A204.1 (cell line): Measurements from ENCODE around the gene HACD3.

ENCODE experiments used
- FAIRE-seq: peaks from 2 replicates; lab custom pipeline; 2012; peaks lifted over from hg19 to GRCh38; lab: Jason Lieb, UNC

The HACD3 gene, protein sequence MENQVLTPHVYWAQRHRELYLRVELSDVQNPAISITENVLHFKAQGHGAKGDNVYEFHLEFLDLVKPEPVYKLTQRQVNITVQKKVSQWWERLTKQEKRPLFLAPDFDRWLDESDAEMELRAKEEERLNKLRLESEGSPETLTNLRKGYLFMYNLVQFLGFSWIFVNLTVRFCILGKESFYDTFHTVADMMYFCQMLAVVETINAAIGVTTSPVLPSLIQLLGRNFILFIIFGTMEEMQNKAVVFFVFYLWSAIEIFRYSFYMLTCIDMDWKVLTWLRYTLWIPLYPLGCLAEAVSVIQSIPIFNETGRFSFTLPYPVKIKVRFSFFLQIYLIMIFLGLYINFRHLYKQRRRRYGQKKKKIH

DNA sequence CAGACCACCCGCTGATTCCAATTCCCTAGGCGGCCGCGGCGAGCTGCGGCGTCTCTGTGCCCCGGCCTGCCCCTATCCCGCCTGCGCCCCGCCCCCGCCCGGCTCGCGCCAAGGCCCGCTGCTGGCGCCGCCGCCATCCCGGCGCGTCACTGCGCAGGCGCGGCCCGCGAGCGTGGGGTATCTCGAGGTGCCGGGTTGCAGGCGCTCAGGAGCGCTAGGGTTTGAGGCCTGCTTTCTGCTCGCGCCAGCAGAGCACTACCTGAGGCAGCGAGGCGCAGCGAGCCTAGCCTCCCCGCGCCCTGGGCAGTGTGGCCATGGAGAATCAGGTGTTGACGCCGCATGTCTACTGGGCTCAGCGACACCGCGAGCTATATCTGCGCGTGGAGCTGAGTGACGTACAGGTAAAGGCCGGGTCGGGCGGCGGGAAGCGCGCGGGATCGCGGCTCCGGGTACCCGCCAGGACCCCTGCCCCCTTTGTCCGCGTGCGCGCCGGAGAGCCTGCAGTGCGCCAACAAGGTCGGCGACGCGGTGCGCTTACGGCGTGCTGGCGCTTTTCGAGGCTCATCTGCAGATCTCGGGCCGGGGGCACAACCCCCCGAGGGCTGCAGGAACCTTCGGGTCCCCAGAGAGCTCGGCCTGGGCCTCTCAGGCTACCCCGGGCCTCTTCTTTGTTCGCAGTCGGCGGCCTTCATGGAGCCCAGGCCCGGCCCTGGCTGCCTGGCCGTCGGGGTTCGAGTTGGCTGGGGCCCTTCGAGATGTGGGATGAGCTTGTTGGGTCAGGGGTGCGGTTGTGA lies at the start of gene HACD3:
TSS of gene HACD3 (plus strand) at position 146 of the 794 bp plus-strand sequence. CDS start at position 315, 169 bp downstream.
- no peak for FAIRE-seq

DNA sequence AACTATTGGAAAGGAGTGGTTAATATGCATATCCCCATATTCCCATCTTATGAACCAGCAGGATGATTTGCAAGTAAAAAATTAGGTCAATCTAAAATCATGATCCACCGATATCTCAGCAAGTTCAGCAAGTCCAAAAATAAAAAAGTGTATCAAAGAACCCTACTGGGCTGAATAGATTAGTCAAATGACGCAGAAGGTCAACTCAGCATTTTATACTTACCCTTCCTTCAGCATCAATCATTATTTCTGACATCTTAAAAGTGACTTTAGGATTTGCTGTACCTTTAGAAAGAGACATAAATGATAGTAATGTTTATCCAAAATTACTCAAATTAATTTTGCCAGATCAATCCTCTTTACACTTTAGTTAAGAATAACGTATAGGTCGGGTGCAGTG lies 45.4 kb upstream of the HACD3 start:
- no peak for FAIRE-seq

DNA sequence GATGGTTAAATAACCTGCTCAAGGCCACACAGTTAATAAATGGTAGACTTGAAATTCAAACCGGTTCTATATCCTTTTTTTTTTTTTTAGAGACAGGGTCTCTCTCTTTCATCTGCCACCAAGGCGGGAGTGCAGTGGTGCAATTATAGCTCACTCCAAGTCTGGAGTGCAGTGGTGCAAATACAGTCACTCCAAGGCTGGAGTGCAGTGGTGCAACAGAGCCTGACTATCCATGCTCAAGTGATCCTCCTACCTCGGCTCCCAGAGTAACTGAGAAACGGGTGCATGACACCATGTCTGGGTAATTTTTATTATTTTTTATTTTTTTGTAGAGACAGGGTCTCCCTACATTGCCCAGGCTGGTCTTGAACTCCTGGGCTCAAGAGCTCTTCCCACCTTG lies 36.2 kb upstream of the HACD3 start:
- FAIRE-seq: no peak

DNA sequence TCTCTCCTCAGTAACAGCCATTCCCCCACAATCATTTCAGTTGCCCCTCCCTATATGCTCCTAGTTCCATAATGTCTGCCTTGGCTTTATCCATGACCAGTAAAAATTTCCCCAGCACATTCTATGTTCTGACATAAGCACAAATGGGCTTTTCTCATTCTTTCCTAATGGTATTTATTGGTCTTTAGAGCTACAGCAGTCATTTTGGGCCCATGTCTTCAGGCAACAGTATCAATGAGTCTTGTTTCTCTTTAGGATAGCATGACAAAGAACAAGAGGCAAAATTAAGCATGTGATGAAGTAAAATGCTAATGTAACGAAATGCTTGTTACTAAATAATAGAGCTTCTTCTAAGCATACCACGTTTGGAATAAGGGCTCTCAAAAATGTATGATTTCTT lies 20.9 kb upstream of the HACD3 start:
- FAIRE-seq: no peak

DNA sequence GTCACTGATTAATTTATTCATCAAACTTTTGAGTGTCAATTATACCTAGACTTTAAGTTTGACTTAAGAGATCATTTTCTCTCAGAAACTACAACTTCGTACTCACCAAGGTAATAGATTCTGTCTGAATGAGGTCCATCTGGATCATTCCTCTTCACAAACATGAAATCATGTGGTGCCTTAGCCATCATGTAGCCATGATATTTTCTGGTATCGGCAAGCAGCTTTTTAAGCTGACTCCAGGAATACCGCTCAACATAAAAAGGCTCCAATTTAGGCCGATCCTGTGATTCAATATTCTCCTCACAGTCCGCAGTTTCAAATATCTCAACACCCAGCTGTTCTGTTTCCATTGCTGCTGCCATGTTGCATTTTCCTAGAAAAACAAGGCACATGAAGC lies 18.1 kb upstream of the HACD3 start:
- no peak for FAIRE-seq

DNA sequence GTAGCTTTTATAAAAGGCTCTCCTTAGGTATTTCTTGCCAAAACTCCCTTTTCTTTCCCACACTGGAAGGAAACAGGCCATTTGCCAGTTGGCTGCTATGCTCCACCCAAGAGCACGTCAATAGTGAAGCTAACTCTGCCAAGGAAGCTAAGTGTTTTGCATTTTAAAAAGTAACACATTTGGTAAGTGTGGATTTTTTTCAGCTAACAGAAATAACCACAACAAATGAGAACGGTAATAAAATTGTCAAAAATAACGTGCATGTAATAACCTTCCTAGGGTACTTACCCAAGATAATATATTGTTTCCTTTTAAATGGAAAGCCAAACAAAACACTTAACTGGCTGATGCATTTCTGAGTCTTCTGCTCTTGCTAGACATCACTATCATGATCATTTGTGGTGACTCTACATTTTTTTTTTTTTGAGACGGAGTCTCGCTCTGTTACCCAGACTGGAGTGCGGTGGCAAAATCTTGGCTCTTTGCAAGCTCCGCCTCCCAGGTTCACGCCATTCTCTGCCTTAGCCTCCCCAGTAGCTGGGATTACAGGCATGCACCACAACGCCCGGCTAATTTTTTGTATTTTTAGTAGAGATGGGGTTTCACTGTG lies 17.4 kb upstream of the HACD3 start:
- no peak for FAIRE-seq

DNA sequence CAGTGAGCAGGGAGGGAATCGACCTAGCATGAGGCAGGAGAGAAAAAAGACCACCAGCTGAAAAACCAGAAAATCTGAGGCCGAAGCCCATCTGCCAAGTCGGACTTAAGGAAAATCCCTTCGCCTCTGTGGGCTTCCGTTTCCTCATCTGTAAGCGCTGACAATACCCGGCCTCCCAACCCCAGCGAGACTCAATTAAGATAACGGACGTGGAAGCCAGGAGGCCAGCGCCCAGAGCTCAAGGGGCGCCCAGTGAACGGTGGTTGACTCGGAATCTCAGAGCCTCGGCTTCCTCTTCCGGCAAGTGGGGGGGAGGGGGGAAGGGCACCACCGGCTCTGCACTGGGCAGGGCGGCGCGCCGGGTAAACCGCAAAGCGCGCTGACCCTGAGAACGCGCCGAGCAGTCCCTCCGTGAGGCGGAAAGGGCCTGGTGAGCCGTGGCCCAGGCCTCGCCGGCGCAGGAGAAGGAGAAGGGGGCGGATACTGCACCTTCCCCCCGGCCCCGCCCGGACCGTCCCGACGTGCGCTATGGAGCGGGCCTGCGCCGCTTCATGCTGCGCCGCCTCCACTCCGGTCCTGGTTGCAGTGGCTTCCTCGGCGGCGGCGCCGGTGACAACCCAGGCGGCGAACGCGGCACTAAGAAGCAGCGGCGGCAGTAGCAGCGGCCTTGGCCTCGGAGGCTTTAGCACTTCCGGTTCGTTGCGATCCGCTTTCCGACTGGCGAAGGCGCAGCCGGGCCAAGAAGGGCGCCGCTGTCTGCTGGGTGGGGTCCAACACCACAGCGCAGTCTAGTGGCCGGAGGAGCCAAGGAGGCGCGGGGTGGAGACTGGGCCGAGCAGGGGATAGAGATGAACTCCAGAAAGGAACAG lies 13.0 kb upstream of the HACD3 start, which contains the start of gene DPP8:
TSS of gene DPP8 (minus strand) at position 693 of the 869 bp plus-strand sequence. CDS start 5,136 bp downstream, outside the sequence.
- FAIRE-seq: peak; percentile 32

DNA sequence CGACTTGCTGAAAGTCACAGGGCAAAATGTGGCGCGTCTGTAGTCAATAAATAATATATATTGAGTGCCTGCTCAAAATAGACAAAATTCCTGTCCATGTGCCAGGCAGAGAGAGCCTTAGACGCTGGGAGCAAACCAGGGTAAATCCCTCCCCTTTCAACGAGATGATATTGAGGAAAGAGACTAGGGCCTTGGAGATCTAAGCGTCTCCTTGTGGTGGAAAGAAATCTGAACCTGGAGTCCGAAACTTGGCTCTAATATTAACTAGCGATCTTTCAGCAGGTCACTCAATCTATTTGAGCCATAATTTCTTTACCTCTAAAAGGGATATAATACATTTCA lies 12.4 kb upstream of the HACD3 start:
- FAIRE-seq: no peak

DNA sequence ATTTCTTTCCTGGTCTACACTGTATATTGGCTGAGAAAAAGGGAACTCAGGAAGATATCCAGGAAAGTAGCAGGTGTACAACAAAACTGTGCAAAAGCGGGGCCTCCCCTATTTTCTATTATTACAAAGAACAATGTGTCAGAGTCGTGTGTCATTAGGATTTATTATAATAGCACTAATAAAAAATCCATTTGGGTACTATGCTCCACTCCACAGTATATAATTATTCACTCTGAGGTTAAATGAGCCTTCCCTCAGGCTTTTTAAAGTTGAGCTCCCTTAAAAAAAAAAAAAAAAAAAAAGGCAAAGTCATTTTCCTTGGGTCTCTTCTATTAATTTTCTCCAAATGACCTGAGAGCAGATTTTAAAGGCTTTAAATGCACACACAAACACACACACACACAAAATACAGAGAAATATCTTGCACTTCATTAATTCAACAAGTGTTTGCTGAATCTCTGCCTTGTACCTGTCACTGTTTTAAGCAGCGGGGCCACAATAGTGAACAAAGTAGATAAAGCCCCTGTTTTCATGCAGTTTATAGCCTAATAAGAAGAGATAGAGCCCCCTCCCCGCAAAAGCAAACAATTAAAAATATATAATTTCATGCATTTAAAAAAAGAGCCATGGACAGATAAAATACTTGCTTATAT lies 11.5 kb upstream of the HACD3 start:
- no peak for FAIRE-seq

DNA sequence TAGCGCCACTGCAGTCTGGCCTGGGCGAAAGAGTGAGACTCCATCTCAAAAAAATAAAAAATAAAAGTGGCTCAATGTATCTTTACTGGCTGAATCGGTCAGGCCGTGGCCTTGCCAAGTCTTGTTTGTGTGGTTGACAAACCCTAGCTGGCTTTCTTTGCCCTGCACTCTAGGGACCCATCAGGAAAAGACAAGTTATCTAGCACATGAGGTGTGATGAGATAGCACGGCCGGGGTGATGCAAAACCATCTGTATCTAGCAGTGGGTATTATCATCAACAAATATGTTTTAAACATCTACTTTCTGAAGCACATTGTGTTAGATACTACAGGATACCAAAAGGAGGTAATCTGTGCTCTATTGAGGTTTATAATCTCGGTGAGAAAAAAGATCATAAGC lies 8.9 kb upstream of the HACD3 start:
- FAIRE-seq: no peak

DNA sequence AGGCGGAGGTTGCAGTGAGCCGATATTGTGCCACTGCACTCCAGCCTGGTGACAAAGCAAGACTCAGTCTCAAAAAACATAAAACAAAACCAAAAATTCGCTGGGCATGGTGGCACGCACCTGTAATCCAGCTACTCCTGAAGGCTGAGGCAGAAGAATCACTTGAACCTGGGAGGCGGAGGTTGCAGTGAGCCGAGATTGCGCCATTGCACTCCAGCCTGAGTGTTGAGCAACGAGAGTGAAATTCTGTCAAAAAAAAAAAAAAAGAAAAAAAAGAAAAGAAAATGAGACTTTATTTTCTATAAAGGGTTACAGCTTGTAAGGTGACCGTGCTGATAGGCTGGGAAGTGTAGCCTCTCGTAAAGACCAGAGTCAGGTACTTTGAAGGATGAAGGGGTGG lies 6.0 kb upstream of the HACD3 start:
- no peak for FAIRE-seq

DNA sequence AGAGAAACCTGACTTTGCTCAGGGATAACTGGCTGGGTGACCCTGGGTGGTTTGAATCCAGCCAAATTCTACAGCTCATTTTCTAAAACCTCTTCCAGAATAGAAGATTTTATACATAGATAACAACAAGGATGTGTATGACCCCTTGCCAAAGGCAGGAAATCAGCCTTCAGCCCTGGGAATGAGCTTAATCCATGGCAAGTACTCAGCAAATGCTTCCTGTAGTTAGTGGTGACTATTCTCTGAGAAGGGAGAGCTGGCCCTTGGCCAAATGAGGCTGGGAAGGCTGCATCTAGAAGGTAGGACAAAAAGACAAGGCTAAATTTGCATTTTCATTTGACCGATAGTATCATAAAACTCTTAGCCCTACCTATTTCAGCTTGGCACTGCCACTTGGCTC lies 4.6 kb upstream of the HACD3 start:
- FAIRE-seq: no peak

DNA sequence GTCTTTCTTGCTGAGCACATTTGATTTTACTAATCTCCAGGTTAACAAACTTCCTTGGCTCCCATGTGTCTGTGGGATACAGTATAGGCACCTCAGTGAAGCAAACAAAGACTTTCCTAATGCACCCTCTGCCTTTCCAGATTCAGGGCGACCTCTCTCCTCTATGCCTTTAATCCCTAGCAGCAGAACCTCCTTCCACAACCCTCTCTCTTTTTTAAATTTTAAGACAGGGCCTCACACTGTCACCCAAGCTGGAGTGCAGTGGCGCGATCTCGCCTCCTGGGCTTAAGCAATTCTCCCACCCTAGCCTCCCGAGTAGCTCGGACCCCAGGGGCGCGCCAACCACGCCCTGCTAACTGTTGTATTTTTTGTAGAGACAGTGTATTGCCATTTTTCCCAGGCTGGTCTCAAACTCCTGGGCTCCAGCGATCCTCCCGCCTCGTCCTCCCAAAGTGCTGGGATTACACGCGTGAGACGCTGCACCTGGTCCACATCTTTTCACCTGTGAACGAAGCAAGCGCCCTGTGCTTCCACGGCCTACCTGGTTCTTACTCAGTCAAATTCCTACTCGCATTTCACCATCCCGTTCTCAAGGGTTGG lies 1.7 kb upstream of the HACD3 start:
- no peak for FAIRE-seq

DNA sequence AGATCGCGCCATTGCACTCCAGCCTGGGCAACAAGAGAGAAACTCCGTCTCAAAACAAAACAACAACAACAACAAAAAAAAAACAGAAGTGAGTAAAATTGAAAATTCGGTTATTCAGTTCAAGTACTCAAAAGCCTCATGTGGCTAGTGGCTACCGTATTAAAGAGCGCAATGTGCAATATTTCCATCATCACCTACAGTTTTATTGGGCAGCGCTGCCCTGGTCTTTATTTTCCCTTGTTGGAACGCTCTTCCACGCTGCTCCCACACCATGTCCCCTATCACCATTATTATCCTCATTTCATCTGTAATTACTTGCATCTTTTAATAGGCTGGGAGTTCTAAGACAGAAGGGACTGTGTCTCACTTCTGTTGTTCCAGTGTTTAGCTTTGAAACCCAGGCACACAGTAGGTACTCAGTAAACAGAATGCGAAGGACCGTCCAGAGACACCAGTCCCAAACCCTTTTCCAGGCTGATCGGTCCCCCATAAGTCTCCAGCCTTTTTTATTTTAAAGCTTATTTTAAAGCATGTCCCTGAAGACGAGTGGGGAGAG lies 423 bp upstream of the HACD3 start:
- FAIRE-seq: no peak

DNA sequence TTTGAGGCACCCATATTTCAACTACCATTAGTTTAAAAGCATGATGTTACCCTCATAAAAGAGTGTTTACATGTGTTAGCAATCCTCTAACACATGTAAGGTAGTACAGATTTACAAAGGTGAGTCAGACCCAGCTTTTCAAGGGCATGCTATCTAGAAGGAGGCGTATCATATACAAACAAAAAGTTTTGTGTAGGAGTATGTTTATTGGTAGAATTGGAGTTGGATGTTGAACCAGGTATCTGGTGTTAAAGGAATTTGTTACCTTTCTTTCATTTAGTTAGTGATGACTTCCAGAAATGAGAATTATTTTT lies 2.4 kb downstream of the HACD3 start:
- no peak for FAIRE-seq

DNA sequence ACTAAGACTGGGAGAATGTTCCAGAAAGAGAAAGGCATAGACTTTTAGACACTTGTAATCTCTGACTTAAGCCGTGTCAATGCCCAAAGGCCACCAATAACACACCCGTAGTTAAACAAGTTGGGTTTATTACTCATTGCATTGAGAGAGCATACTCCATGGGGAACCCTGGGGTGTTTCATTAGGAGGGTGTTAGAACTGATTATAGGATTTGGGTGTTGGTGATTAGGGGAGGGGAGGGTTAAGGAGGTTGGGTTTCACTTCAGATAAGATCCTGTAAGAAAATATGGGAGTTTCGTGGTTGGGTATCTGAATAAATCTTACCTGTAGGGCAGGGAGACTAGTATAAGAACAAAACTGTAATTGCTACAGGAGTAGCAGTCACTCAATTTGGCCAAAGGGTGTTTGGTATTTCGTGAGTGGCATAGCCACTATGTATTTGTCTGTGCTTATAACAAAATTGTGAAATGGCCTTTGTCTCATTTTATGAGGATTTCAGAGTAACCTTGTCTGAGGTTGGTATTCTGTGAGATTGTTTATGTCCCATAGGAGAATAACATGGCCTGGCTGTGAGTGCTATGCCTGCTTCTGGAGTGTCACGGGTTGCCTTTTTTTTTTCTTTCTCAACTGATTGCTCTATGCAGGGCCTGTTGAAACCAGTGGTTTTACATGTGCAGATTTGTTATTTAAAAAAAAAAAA lies 2.9 kb downstream of the HACD3 start:
- FAIRE-seq: no peak

DNA sequence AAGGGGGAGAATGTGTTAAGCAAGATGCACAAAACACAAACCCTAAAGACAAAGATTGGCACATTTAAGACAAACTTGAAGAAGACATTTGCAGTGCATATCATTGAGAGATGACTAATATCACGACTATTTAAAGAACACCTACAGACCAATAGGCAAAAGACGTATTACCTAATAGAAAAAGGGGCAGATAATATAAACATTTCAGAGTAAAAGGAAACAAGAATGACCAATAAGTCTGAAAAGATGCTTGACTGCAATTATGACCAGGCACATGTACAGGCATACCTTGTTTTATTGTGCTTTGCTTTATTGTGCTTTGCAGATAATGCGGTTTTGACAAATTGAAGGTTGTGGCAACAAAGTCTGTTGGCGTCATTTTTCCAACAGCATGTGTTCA lies 4.9 kb downstream of the HACD3 start:
- FAIRE-seq: no peak

DNA sequence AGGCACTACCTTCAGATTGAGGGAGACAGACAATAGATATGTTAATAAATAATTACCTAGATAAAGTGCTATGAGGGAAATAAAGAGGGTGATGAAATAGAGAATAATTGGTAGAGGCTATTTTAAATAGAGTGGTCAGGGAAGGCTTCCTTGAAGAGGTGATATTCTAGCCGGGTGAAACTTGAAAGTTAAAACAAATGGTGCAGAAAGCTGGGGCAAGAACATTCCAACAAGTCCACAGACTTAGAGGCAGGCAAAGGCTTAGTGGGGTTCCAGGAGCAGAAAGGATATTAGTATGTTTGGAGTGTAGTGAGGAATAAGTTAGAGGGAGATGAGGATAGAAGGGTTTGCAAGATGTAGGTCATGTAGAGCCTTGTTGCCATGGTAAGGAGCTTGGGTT lies 10.1 kb downstream of the HACD3 start:
- FAIRE-seq: no peak

DNA sequence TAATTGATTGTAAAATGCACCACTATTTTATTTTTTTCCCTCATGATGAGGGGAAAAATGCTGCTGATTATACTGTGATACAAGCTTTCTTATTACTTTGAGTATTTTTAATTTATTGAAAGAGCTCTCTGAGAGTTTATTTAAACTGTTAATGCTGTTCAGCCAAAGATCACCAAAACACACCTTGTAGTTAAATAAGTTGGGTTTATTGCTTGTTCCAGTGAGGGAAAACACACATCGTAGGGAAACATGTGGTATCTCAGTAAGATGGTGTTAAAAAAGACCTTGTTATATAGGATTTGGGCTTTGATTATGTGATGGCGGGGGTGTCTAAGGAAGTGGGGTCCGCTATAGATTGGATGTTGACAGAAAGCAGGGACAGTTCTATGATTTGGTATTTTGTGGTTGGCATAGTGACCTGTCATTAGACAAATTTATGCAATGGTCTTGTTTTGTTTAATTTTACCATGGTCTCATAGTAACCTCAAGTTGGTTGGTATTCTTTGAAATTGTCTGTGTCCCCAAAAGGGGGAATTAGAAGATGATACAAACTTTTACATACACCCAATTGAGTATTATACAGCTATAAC lies 11.1 kb downstream of the HACD3 start:
- FAIRE-seq: no peak

DNA sequence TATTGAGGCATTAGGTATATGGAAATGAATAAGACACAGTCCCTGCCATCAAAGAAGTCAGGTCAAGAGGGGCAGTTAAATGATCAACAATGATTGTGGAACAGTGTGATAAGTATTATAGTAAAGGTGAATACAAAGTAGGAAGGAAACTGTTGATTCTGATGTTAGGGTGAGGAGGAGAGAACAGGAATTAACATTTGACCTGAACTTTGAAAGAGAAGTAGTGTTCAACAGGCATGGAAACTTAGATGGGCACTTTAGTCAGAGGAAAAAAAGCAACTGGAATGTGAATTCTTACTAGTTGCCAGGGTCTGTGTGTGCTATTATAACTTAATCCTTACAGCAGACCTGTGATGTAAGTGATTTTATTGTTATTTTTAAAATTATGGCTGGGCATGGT lies 17.6 kb downstream of the HACD3 start:
- FAIRE-seq: no peak
